ENCODE data around the gene PRKD3.
"Not testable (repeated sequence)": the region's sequence is repeated elsewhere in the genome, so short reads cannot be mapped to it uniquely, and the experiment has no call there.

PRKD3 gene

GRCh38 chr2:37306024-37306423 lies 18.6 kb downstream of the PRKD3 start:
- peak; percentile 84 for DNase-seq

- DNase-seq: no peak
Observed at GRCh38 chr2:37302701-37303252, 21.9 kb downstream of the PRKD3 start.

GRCh38 chr2:37301408-37301807 lies 23.2 kb downstream of the PRKD3 start:
- no peak for DNase-seq

- no peak for DNase-seq
Observed at GRCh38 chr2:37300578-37300977, 24.1 kb downstream of the PRKD3 start.

- DNase-seq: no peak
Observed at GRCh38 chr2:37300146-37300545, 24.5 kb downstream of the PRKD3 start.

GRCh38 chr2:37297632-37298031 lies 27.0 kb downstream of the PRKD3 start:
- no peak for DNase-seq

- DNase-seq: no peak
Observed at GRCh38 chr2:37295469-37296073, 29.1 kb downstream of the PRKD3 start.

GRCh38 chr2:37294858-37295257 lies 29.8 kb downstream of the PRKD3 start:
- DNase-seq: not testable (repeated sequence)

- no peak for DNase-seq
Observed at GRCh38 chr2:37291680-37292079, 33.0 kb downstream of the PRKD3 start.

GRCh38 chr2:37287966-37288365 lies 36.7 kb downstream of the PRKD3 start:
- no peak for DNase-seq

GRCh38 chr2:37284381-37284780 lies 40.3 kb downstream of the PRKD3 start:
- no peak for DNase-seq

- DNase-seq: no peak
Observed at GRCh38 chr2:37283207-37283606, 41.4 kb downstream of the PRKD3 start.

GRCh38 chr2:37282746-37283145 lies 41.9 kb downstream of the PRKD3 start:
- no peak for DNase-seq

GRCh38 chr2:37281916-37282315 lies 42.7 kb downstream of the PRKD3 start:
- DNase-seq: no peak

- no peak for DNase-seq
Observed at GRCh38 chr2:37276291-37276690, 48.3 kb downstream of the PRKD3 start.

Data from NCI-H2171 (cell line).